Measurements from ENCODE around the gene ZNF841. TPM values are rescaled to one million over a fixed set of nuclear protein-coding genes. Genes with fewer than 3 reads are reported as not detected.

Gene ZNF841
- total and polyA plus RNA-seq, 9 of the 15 experiments (the other 6 are each of a cell fraction or from before 2014, with no cell fraction given), result 3.1 to 17.1 (median 11.0) TPM

- H3K36me3 ChIP-seq (ENCODE audit: control insufficient read depth, insufficient read depth, low read length), result no peaks in the 10 kb centered on the region
- 0% methylated on average over 1 of the region's 1 CpG for WGBS (ENCODE audit: insufficient coverage, low coverage, missing lambda C conversion rate)
- ATAC-seq (no peak), DNase-seq (ENCODE audit: extremely low read depth in 1 of 4, low spot score in 3 of 4) (no peak), FAIRE-seq (no peak)
- peaks cover 2% of the 10 kb centered on the region; the same call in 1 of the 2 replicates for H3K9me3 ChIP-seq (replicated peaks; ENCODE audit: control insufficient read depth, insufficient read depth, low read depth, low read length)
- H3K4me1 ChIP-seq (replicated peaks in 1 of 2; ENCODE audit: control insufficient read depth in 2 of 2, insufficient read depth in 2 of 2, low read length in 2 of 2), result no peaks in the 10 kb centered on the region; a peak in 1 of 5 replicates
- no peaks in the 10 kb centered on the region for H3K9me1 ChIP-seq (ENCODE audit: control insufficient read depth, insufficient read depth, low read length)
- no peak overlapping the region for H3K9ac ChIP-seq (ENCODE audit: insufficient read depth in 1 of 2, low read depth in 2 of 2, low read length in 2 of 2)
- H3K4me2 ChIP-seq (ENCODE audit: insufficient read depth, low read length), result no peak overlapping the region
- no peaks in the 10 kb centered on the region for H3K27me3 ChIP-seq (ENCODE audit: control insufficient read depth in 2 of 2, insufficient read depth in 2 of 2, low read length in 2 of 2)
- intact Hi-C loops (cut with micrococcal nuclease) (no loop called here), in situ Hi-C loops (cut with MboI) (no loop called here)
- no peaks in the 10 kb centered on the region for H3K79me2 ChIP-seq (ENCODE audit: control insufficient read depth, insufficient read depth, low read length)
- ChIA-PET POLR2A (no interaction called here), CTCF (ENCODE audit: low intra/inter-chr PET ratio) (no interaction called here)
- H2AFZ ChIP-seq (ENCODE audit: low read depth, low read length), result no peak overlapping the region
- no peak for TF ChIP-seq HLTF (IDR thresholded peaks at IDR 0.05)
- TF ChIP-seq NUFIP1 (IDR thresholded peaks at IDR 0.05; ENCODE audit: partially characterized antibody), result no peak
- TF ChIP-seq GTF2E2 (tag; IDR thresholded peaks at IDR 0.05), result no peak
- TF ChIP-seq RBBP5 (IDR thresholded peaks at IDR 0.05; ENCODE audit: borderline replicate concordance, insufficient read depth, low read length, poor library complexity, severe bottlenecking), result no peak
- TF ChIP-seq CHD2 (IDR thresholded peaks at IDR 0.05; ENCODE audit: low read depth, low read length), result no peak
- TF ChIP-seq GABPA (tag; conservative IDR thresholded peaks at IDR 0.05; ENCODE audit: low read depth), result no peak
- TF ChIP-seq SETDB1 (IDR thresholded peaks at IDR 0.05; ENCODE audit: low read length), result no peak
- no peak for TF ChIP-seq SREBF2 (CRISPR knock-in tag; IDR thresholded peaks at IDR 0.05)
- no peak for TF ChIP-seq RBM17 (IDR thresholded peaks at IDR 0.05; ENCODE audit: borderline replicate concordance, low read depth, low read length)
- no peak for TF ChIP-seq ZSCAN32 (CRISPR knock-in tag; IDR thresholded peaks at IDR 0.05)
- no peak for TF ChIP-seq ZNF780A (CRISPR knock-in tag; IDR thresholded peaks at IDR 0.05)
- no peak for TF ChIP-seq MAFK (IDR thresholded peaks at IDR 0.05; ENCODE audit: low read length)
- no peak for TF ChIP-seq ETS1 (conservative IDR thresholded peaks at IDR 0.05; ENCODE audit: control insufficient read depth, low read depth, low read length)
- no peak for TF ChIP-seq E2F1 (CRISPR knock-in tag; IDR thresholded peaks at IDR 0.05)
- TF ChIP-seq ZNF41 (CRISPR knock-in tag; conservative IDR thresholded peaks at IDR 0.05), result no peak
- no peak for TF ChIP-seq ZC3H11A (IDR thresholded peaks at IDR 0.05; ENCODE audit: low read depth, low read length)
- TF ChIP-seq STAT5B (CRISPR knock-in tag; IDR thresholded peaks at IDR 0.05), result no peak
- no peak for TF ChIP-seq KLF10 (CRISPR knock-in tag; IDR thresholded peaks at IDR 0.05)
- TF ChIP-seq, protein P1, sequence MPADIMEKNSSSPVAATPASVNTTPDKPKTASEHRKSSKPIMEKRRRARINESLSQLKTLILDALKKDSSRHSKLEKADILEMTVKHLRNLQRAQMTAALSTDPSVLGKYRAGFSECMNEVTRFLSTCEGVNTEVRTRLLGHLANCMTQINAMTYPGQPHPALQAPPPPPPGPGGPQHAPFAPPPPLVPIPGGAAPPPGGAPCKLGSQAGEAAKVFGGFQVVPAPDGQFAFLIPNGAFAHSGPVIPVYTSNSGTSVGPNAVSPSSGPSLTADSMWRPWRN (IDR thresholded peaks at IDR 0.05; ENCODE audit: low read depth), result no peak
- no TSS peak for BruUV-seq (replicated peaks)
- no peaks in the 10 kb centered on the region for H4K20me1 ChIP-seq (replicated peaks; ENCODE audit: control insufficient read depth, insufficient read depth, low read length)
- no peak overlapping the region for H3K4me3 ChIP-seq
- H3K27ac ChIP-seq (ENCODE audit: extremely low read depth, low read depth, low read length), result no peak overlapping the region
These were observed 7.2 kb upstream of the ZNF841 start for GRCh38 chr19:52102782-52103181.
